Stimulated activated CD8-positive, alpha-beta memory T cell treated with anti-CD3 and anti-CD28 coated beads, Interleukin-12 subunit alpha, Interleukin-12 subunit beta, amount 100 ng/mL, for 1 hour (primary cell): ENCODE data around the gene STAT6.

ENCODE experiments used
- DNase-seq: peaks from one replicate; pipeline ENCODE4 v3.0.0-alpha.2; 2020; ENCODE audit warnings: low read depth

STAT6 gene

GRCh38 chr12:57099766-57100165, 11.4 kb downstream of the STAT6 start:
- no peak for DNase-seq

- no peak for DNase-seq
These were observed 12.0 kb downstream of the STAT6 start for GRCh38 chr12:57099047-57099714.

- no peak for DNase-seq
These were observed 12.6 kb downstream of the STAT6 start for GRCh38 chr12:57098546-57098945.

GRCh38 chr12:57097554-57097835, 13.7 kb downstream of the STAT6 start:
- no peak for DNase-seq

GRCh38 chr12:57096748-57097553, 14.2 kb downstream of the STAT6 start:
- no peak for DNase-seq

GRCh38 chr12:57096099-57096572, 15.0 kb downstream of the STAT6 start:
- no peak for DNase-seq

- DNase-seq, result no peak
These were observed 15.7 kb downstream of the STAT6 start for GRCh38 chr12:57095440-57095839.

- DNase-seq, result no peak
These were observed 16.7 kb downstream of the STAT6 start for GRCh38 chr12:57094208-57095160.

- DNase-seq, result peak; percentile 49
These were observed 17.6 kb downstream of the STAT6 start for GRCh38 chr12:57093415-57094207.

GRCh38 chr12:57092876-57093414, 18.2 kb downstream of the STAT6 start:
- DNase-seq, result no peak

- DNase-seq, result no peak
These were observed 18.7 kb downstream of the STAT6 start for GRCh38 chr12:57092529-57092862.

GRCh38 chr12:57091638-57092528, 19.3 kb downstream of the STAT6 start:
- DNase-seq, result no peak

GRCh38 chr12:57090924-57091637, 20.1 kb downstream of the STAT6 start:
- no peak for DNase-seq

- DNase-seq, result no peak
These were observed 20.7 kb downstream of the STAT6 start for GRCh38 chr12:57090490-57090889.

- DNase-seq, result peak; percentile 51
These were observed 21.6 kb downstream of the STAT6 start for GRCh38 chr12:57089271-57090245.

- peak; percentile 91 for DNase-seq
These were observed 22.6 kb downstream of the STAT6 start, which contains the start of gene NAB2 for GRCh38 chr12:57088354-57089270. Gene NAB2 (plus strand): TSS chr12:57089114. CDS start chr12:57089272, 158 bp downstream.

GRCh38 chr12:57087691-57088353, 23.3 kb downstream of the STAT6 start:
- peak; percentile 69 for DNase-seq
